Purkinje cell (primary cell): ENCODE data around the gene ANXA6. TPM values are rescaled to one million over a fixed set of nuclear protein-coding genes. Genes with fewer than 3 reads are reported as not detected.

Experiments used
- polyA plus RNA-seq: library from polyadenylated mRNA; unstranded; fragments of >200 nt; fragmentation: Nextera tagmentation; gene quantifications from 2 replicates; pipeline ENCODE4 v1.2.1, GENCODE V29; 2014

The ANXA6 gene
- 19.9 and 20.3 TPM in 2 replicates for polyA plus RNA-seq

GRCh38 chr5:151157426-151158286, at the start of gene ANXA6:
Gene ANXA6, minus strand, starts transcription at chr5:151157779. Its CDS starts 9,878 bp downstream, at chr5:151147901.

DNA sequence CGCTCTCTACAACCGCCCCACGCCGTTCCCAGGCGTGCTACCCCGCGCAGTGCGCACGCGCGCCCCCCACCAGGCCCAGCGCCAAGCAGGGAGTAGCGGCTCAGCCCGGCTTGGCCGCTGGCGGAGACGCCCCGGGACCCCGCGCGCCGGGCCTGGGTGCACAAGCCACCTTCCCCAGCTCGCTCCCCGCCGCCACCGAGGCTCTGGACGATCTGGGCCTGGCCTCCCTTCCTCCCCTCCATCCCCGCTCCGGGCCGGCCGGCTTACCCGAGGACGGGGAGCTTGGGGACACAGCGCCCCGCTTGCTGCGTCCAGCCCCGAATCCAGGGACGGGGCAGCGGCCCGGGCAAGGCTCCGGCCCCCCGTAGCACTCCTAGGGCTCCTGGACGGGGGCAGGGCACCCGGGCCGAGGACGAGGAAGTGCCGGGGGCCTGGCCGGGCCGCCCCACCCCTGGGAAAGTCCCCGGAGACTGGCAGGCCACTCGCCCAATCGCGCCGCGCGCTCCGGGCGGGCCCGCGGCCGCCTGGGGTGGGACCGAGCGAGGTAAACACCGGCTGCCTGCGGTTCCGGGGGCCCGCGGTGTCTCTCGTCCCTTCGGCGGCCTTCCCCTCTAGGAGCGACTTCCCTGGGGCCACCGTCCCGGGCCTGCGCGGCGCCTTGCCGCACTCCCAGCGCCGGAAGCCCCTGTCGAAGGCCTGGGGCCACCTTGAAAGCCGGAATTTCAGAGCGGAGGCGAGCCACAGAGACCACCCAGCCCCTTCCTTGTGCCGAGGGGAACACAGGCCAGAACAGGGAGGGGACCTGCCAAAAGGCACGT, 76.8 kb downstream of the ANXA6 start, which contains the start of gene TNIP1:
Gene TNIP1 (minus strand): TSS at position 422 of the 818 bp plus-strand sequence. CDS start 15,939 bp downstream, outside the sequence.

Other genes with a start within 250 kb of the ANXA6 start
- 2.3 and 6.8 TPM in 2 replicates for gene GPX3, start 137.2 kb downstream of the ANXA6 start, polyA plus RNA-seq
- gene TNIP1, start 76.7 kb downstream of the ANXA6 start, polyA plus RNA-seq = 0.71 and 1.4 TPM in 2 replicates
- 3.9 and 6.6 TPM in 2 replicates for gene CCDC69, start 66.3 kb upstream of the ANXA6 start, polyA plus RNA-seq
- 5.9 and 7.0 TPM in 2 replicates for gene GM2A, start 95.4 kb upstream of the ANXA6 start, polyA plus RNA-seq
- not detected in 2 replicates for gene SLC36A3, start 146.0 kb upstream of the ANXA6 start, polyA plus RNA-seq
- not detected in 2 replicates for gene SLC36A2, start 189.8 kb upstream of the ANXA6 start, polyA plus RNA-seq